GM12865 (cell line): Measurements from ENCODE around the gene SYP.
"Not testable (repeated sequence)": the region's sequence is repeated elsewhere in the genome, so short reads cannot be mapped to it uniquely, and the experiment has no call there.

Experiments
- DNase-seq: peaks from one replicate; pipeline ENCODE4 v3.0.0; 2010; ENCODE audit warnings: low read depth
- H3K4me3 ChIP-seq: 2 replicates; pipeline ENCODE4 v1.5.1; 2011; ENCODE audit warnings: mild to moderate bottlenecking, low read depth, low read length, control low read depth
- TF ChIP-seq, protein P1 (sequence below): IDR thresholded peaks from 2 replicates; pipeline ENCODE4 v1.5.1; 2011; ENCODE audit warnings: low read length, control low read depth, low read depth, inconsistent platforms; ENCODE audit not compliant: insufficient read depth; ENCODE audit errors: missing control alignments

Gene SYP

DNA sequence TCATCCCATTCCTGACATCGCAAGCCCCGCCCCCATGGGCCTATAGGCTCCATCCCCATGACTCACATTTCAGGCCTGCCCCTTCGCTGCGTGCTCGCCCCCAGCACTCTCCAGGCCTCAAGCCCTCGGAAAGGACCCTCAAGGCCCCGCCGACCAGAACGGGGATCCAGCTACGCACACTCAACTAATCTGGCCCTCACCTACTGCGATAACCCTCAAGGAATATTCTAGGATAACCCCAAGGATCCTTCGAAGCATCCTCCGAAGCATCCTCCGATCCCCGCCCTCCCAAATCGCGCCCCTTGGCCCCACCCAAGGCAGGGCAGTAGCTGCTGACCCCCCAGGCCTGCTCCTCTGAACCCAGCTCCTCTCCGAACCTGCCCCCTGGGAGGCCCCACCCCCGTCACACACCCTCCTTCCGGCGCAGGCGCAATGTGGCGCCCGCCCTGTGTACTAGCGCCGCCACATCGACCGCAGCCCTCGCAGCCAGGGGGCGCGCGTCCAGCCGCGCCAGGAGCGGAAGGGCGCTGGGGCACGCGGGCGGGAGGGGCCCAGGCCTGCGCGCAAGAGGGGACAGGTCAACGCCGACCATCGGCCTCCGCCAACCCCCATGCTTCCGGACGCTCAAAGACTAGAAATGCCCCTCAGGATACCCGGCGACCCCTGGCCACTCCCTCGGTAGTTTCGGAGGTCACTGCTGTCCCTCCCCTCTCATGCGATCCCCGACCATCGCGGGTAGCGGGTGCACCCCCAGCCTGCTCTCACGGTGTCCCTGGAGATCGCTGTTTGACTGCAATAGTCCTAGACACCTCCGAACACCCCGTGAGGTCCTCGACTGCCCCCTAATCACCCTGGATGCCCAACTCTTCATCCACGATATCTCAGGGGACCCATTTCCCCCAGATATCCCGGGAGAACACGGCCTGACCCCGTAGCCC lies 43.8 kb downstream of the SYP start:
- peak; percentile 89 for DNase-seq
- TF ChIP-seq, protein P1, sequence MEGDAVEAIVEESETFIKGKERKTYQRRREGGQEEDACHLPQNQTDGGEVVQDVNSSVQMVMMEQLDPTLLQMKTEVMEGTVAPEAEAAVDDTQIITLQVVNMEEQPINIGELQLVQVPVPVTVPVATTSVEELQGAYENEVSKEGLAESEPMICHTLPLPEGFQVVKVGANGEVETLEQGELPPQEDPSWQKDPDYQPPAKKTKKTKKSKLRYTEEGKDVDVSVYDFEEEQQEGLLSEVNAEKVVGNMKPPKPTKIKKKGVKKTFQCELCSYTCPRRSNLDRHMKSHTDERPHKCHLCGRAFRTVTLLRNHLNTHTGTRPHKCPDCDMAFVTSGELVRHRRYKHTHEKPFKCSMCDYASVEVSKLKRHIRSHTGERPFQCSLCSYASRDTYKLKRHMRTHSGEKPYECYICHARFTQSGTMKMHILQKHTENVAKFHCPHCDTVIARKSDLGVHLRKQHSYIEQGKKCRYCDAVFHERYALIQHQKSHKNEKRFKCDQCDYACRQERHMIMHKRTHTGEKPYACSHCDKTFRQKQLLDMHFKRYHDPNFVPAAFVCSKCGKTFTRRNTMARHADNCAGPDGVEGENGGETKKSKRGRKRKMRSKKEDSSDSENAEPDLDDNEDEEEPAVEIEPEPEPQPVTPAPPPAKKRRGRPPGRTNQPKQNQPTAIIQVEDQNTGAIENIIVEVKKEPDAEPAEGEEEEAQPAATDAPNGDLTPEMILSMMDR, result peak; percentile 66
- H3K4me3 ChIP-seq, result peak overlapping the region; percentile 72

DNA sequence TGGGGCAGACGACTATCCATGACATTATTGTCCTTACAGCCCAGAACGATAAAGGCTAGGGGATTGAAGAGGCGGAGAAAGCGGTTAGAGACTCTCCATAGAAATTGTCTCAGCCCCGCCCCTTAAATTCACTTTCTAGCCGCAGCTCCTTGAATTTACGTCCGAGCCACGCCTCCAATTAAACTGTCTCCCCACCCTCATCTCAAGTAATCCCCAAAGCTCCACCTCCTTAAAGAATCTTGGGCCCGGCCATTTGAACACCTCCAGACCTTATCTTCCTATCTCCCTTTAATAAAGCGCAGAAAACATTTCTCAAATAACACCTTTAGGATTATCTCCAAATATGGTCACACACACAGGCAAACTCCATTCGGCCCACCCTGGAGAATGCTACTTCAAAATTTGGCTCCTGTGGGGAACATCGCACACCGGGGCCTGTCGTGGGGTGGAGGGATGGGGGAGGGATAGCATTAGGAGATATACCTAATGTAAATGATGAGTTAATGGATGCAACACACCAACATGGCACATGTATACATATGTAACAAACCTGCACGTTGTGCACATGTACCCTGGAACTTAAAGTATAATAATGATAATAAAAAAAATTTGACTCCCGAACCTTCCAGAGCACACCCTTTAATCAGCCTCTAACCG lies 44.6 kb downstream of the SYP start:
- H3K4me3 ChIP-seq, result peak overlapping the region; percentile 72
- TF ChIP-seq, protein P1, result no peak
- peak; percentile 54 for DNase-seq

DNA sequence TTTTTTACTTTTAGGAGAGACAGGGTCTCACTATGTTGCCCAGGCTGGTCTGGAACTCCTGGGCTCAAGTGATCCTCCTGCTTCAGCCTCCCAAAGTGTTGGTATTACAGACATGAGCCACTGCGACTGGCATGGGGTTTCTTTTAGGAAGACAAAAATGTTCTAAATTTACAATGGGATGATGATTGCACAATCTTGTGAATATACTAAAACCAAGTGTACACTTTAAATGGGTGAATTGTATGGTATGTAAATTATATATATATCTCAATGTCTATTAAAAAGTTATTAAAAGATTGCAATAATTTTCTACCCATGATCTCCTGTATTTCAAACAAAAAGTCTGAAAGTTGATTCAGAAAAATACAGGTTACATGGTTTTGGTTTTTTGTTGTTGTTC lies 46.5 kb downstream of the SYP start:
- TF ChIP-seq, protein P1, result no peak
- no peak for DNase-seq
- H3K4me3 ChIP-seq, result no peak overlapping the region

DNA sequence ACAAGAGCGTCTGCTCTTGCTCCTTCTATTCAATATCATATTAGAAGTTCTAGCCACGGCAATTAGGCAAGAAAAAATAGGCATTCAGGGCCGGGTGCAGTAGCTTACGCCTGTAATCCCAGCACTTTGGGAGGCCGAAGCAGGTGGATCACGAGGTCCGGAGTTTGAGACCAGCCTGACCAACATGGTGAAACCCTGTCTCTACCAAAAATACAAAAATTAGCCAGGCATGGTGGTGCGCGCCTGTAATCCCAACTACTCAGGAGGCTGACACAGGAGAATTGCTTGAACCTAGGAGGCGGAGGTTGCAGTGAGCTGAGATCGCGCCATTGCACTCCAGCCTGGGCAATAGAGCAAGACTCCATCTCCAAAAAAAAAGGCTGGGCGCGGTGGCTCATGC lies 50.7 kb downstream of the SYP start:
- DNase-seq, H3K4me3 ChIP-seq: not testable (repeated sequence)

DNA sequence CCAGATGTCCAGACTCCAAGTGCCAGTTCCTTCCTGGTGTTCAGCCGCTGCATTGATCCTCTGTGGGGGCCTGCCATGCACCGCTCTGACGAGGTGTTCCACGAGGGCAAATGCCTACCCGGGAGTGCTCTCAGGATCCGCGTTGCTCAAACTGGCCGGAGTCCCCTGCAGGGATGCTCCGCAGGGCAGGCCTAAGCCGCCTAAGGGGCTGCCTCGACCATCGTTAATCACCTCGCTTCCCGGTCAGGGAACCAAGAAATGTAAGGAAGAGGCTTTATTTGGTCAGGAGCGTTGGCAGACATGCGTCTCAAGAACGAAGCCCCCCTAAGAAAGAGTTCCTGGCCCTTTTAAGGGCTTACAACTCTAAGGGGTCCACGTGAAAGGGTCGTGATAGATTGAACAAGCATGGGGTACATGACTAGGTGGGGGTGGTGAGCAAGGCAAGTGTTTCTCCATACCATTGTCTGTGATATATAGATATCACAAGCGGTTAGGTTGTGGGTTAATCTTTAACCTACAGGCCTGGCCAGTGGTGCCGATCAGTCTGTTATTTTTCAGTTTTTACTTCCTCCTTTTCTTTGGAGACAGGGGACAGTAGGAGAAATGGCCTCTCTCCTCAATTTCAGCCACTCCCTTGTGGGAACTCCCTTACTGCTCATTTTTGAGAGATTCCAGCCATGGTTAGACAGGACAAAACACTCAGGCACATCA lies 51.4 kb downstream of the SYP start:
- DNase-seq, H3K4me3 ChIP-seq: not testable (repeated sequence)

DNA sequence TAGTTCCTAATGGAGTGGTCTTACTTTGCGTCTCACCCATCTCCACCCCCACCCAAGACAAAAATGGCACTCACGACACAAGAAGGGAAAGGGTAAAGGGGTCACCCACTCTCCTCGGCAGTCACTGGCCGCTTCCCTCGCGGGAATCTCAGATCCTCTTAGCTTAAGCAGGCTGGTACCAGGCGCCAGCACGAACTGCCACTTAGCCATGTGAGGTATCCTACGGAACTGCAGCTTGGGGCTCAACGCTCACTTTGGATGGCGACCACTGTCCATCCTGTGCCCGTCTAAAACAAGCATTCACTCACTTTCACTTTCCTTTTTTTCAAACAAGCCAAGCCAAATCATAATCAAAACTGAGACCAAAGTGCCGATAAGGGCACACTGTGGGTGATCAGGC lies 52.1 kb downstream of the SYP start:
- H3K4me3 ChIP-seq, result no peak overlapping the region
- DNase-seq, result no peak
- TF ChIP-seq, protein P1, result no peak

DNA sequence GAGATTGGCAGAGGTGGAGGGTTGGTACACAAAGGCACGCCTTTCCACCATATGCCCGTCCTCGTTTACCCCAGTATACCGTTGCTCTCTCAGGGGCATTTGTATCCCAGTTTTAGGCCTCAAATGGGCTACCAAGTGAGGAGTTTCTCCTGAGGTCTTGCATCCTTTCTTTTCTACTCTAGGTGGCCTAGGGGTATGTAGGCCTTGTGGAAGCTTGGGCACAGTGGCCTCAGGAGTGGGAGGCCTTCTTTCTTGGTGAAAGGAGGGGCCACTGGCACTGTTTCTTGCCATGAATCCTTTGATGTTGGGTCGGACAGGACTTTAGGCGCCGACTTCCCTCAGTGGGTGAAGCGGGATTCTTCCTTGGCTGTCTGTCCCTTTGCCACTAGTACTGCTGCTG lies 52.7 kb downstream of the SYP start:
- H3K4me3 ChIP-seq, result no peak overlapping the region
- TF ChIP-seq, protein P1, result no peak
- DNase-seq, result no peak

DNA sequence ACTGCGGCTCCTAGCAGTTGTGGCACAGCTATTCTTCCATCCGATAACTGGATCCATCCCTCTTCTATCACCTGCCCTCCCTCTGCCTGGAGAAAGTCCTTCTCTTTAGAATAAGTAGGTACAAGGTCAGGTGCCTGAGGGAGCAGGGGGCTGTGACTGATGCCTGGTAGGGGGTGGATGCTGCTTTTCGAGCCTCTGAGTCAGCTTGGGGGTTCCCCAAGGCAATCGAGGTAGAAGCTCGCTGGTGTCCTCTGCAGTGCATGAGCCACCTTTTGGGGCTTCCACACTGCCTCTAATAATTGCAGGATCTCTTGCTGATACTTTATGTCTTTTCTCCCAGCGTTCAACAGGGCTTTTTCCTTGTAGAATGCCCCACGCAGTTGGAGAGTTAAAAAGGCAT lies 56.8 kb downstream of the SYP start:
- not testable (repeated sequence) for DNase-seq

More for the DNA sequence above, 56.8 kb downstream of the SYP start:
- H3K4me3 ChIP-seq, result not testable (repeated sequence)
